ENCODE measurements around the gene PRTFDC1. TPM values are rescaled to one million over a fixed set of nuclear protein-coding genes. Genes with fewer than 3 reads are reported as not detected.
A peak's percentile ranks its signal among the peaks of the same experiment; 100 is the strongest.

Gene PRTFDC1
- total and polyA plus RNA-seq, 2 donors (not counting 1 experiment from before 2014, with no cell fraction given): 26.9 to 32.7 TPM

- H3K27ac ChIP-seq (ENCODE audit: insufficient read depth, low read length): no peak overlapping the region
- H3K36me3 ChIP-seq (ENCODE audit: control insufficient read depth, insufficient read depth, low read length): no peaks in the 10 kb centered on the region
- H3K79me2 ChIP-seq (ENCODE audit: control insufficient read depth, insufficient read depth, low read length): no peaks in the 10 kb centered on the region
- H3K4me1 ChIP-seq (ENCODE audit: control insufficient read depth, extremely low read depth, insufficient read depth, low read length): no peaks in the 10 kb centered on the region
- no peak overlapping the region for H3K4me2 ChIP-seq (ENCODE audit: extremely low read depth, insufficient read depth, low read length)
- H3K4me3 ChIP-seq (replicated peaks in 1 of 4; ENCODE audit: control extremely low read depth in 1 of 4, insufficient read depth in 1 of 4, low read depth in 3 of 4, low read length in 4 of 4): no peak overlapping the region
- no peaks in the 10 kb centered on the region for H4K20me1 ChIP-seq (ENCODE audit: control insufficient read depth, extremely low read depth, insufficient read depth, low read length)
- TF ChIP-seq EZH2 (IDR thresholded peaks at IDR 0.05; ENCODE audit: low read length, missing control alignments) (no peak), CTCF (conservative IDR thresholded peaks at IDR 0.05 in 1 of 2, IDR thresholded peaks at IDR 0.05 in 1 of 2; ENCODE audit: low read depth in 1 of 2, low read length in 2 of 2) (no peak)
- no peaks in the 10 kb centered on the region for H3K9me3 ChIP-seq (ENCODE audit: control insufficient read depth, insufficient read depth, low read depth, low read length)
- H3K27me3 ChIP-seq (ENCODE audit: control insufficient read depth, insufficient read depth, low read length): no peaks in the 10 kb centered on the region
- H3K9ac ChIP-seq (ENCODE audit: insufficient read depth, low read length): no peak overlapping the region
- H2AFZ ChIP-seq (ENCODE audit: low read length): no peak overlapping the region
- DNase-seq (ENCODE audit: low read depth in 2 of 2): no peak
Measured at GRCh38 chr10:24883176-24883575, 69.2 kb downstream of the PRTFDC1 start.

GRCh38 chr10:24882047-24882698 is 70.2 kb downstream of the PRTFDC1 start:
- no peaks in the 10 kb centered on the region for H3K27me3 ChIP-seq (ENCODE audit: control insufficient read depth, insufficient read depth, low read length)
- no peak overlapping the region for H3K4me3 ChIP-seq (replicated peaks in 1 of 4; ENCODE audit: control extremely low read depth in 1 of 4, insufficient read depth in 1 of 4, low read depth in 3 of 4, low read length in 4 of 4)
- H3K4me1 ChIP-seq (ENCODE audit: control insufficient read depth, extremely low read depth, insufficient read depth, low read length): no peaks in the 10 kb centered on the region
- no peak overlapping the region for H3K9ac ChIP-seq (ENCODE audit: insufficient read depth, low read length)
- H3K27ac ChIP-seq (ENCODE audit: insufficient read depth, low read length): no peak overlapping the region
- no peaks in the 10 kb centered on the region for H4K20me1 ChIP-seq (ENCODE audit: control insufficient read depth, extremely low read depth, insufficient read depth, low read length)
- H2AFZ ChIP-seq (ENCODE audit: low read length): no peak overlapping the region
- H3K36me3 ChIP-seq (ENCODE audit: control insufficient read depth, insufficient read depth, low read length): no peaks in the 10 kb centered on the region
- no peak overlapping the region for H3K4me2 ChIP-seq (ENCODE audit: extremely low read depth, insufficient read depth, low read length)
- no peaks in the 10 kb centered on the region for H3K9me3 ChIP-seq (ENCODE audit: control insufficient read depth, insufficient read depth, low read depth, low read length)
- peak; percentile 83 to 88 for DNase-seq (ENCODE audit: low read depth in 2 of 2)
- peak in 1 of 2 donors; percentile 25 for TF ChIP-seq CTCF (conservative IDR thresholded peaks at IDR 0.05 in 1 of 2, IDR thresholded peaks at IDR 0.05 in 1 of 2; ENCODE audit: low read depth in 1 of 2, low read length in 2 of 2)
- TF ChIP-seq EZH2 (IDR thresholded peaks at IDR 0.05; ENCODE audit: low read length, missing control alignments): no peak
- no peaks in the 10 kb centered on the region for H3K79me2 ChIP-seq (ENCODE audit: control insufficient read depth, insufficient read depth, low read length)

GRCh38 chr10:24879861-24880260 is 72.5 kb downstream of the PRTFDC1 start:
- Histone ChIP-seq H3K36me3 (ENCODE audit: control insufficient read depth, insufficient read depth, low read length) (no peaks in the 10 kb centered on the region), H3K27me3 (ENCODE audit: control insufficient read depth, insufficient read depth, low read length) (no peaks in the 10 kb centered on the region), H3K9me3 (ENCODE audit: control insufficient read depth, insufficient read depth, low read depth, low read length) (no peaks in the 10 kb centered on the region), H3K4me3 (replicated peaks in 1 of 4; ENCODE audit: control extremely low read depth in 1 of 4, insufficient read depth in 1 of 4, low read depth in 3 of 4, low read length in 4 of 4) (no peak overlapping the region), H4K20me1 (ENCODE audit: control insufficient read depth, extremely low read depth, insufficient read depth, low read length) (no peaks in the 10 kb centered on the region), H3K4me1 (ENCODE audit: control insufficient read depth, extremely low read depth, insufficient read depth, low read length) (no peaks in the 10 kb centered on the region), H2AFZ (ENCODE audit: low read length) (no peak overlapping the region), H3K79me2 (ENCODE audit: control insufficient read depth, insufficient read depth, low read length) (no peaks in the 10 kb centered on the region), H3K9ac (ENCODE audit: insufficient read depth, low read length) (no peak overlapping the region), H3K27ac (ENCODE audit: insufficient read depth, low read length) (no peak overlapping the region), H3K4me2 (ENCODE audit: extremely low read depth, insufficient read depth, low read length) (no peak overlapping the region)
- TF ChIP-seq EZH2 (IDR thresholded peaks at IDR 0.05; ENCODE audit: low read length, missing control alignments): no peak
- TF ChIP-seq CTCF (conservative IDR thresholded peaks at IDR 0.05 in 1 of 2, IDR thresholded peaks at IDR 0.05 in 1 of 2; ENCODE audit: low read depth in 1 of 2, low read length in 2 of 2): no peak
- DNase-seq (ENCODE audit: low read depth in 2 of 2): no peak
